COLO829 (cell line): Measurements from ENCODE around the gene MYO1H.
A peak's percentile ranks its signal among the peaks of the same experiment; 100 is the strongest.
"Not testable (repeated sequence)": the region's sequence is repeated elsewhere in the genome, so short reads cannot be mapped to it uniquely, and the experiment has no call there.

Experiments used
- DNase-seq: peaks from one replicate; pipeline ENCODE4 v3.0.0; 2012; ENCODE audit warnings: low spot score

Gene MYO1H

DNA sequence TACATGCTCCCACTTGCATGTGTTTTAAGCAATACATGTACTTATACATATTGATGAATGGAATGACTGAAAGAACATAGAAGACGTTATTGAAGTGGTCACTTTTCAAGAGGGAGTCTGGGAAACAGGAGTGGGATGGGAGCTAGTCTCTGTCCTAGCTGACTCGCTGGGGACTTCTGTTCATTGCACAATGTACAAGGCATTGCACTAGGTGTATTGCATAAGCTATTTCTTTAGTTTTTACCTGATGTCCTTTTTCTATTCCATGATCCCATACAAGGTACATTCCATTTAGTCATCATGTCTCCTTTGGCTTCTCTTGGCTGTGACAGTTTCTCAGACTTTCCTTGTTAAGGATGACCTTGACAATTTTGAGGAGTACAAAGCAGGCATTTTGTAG is 4.0 kb upstream of the MYO1H start:
- DNase-seq, result no peak

GRCh38 chr12:109345428-109345827 is 2.3 kb upstream of the MYO1H start:
- DNase-seq, result no peak

DNA sequence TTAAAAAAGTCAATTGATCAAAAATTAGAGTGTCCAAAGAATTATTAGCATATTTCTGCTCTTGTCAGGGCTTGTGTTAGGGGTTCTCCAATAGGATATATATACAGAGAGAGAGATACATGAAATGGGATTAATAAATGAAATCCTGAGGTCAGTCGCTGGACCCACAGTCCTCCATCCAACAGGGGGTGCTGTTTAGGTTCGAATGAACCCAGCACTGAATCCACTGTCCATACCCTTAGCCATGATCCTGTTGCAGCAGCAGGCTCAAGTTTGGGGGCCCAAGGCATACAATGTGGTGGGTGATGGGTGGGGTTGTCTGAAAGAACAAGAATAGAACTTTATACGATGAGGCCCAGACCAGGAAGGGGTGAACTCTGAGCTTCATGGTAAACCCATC is 780 bp upstream of the MYO1H start:
- DNase-seq, result no peak

GRCh38 chr12:109352184-109352583 is 4.5 kb downstream of the MYO1H start:
- no peak for DNase-seq

- DNase-seq, result no peak
Measured at GRCh38 chr12:109356577-109356976, 8.9 kb downstream of the MYO1H start.

DNA sequence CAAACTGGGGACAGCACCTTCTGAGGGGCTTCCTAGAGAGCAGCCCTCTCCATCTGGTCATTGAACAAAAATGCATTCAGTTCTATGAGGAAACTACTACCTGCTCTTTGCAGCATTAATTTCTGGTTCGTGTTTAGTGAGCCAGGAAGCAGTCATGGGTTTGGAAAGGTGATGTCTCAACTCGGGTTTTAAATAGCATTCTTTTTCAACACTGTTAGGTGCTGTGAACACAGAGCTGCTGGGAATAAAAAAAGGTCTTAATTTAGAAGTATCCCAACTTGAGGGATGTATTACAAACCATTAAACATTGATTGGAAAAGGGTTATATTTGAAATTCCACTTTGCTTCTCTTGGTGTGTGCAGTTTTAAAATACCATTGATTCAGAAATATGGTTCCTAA is 9.3 kb downstream of the MYO1H start:
- no peak for DNase-seq

GRCh38 chr12:109358154-109358869 is 10.6 kb downstream of the MYO1H start:
- DNase-seq, result peak; percentile 35

- DNase-seq, result no peak
Measured at GRCh38 chr12:109359131-109359690, 11.5 kb downstream of the MYO1H start.

DNA sequence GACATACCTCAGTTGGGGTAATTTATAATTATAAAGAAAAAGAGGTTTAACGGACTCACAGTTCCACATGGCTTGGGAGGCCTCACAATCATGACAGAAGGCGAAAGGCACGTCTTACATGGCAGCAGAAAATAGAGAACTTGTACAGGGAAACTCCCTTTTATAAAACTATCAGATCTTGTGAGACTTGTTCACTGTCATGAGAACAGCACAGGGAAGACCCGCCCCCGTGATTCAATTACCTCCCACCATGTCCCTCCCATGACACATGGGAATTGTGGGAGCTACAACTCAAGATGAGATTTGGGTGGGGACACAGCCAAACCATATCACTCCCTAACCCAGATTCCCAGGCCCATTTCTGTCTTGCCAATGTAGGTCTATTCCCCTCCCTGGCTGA is 22.1 kb downstream of the MYO1H start:
- DNase-seq, result no peak

DNA sequence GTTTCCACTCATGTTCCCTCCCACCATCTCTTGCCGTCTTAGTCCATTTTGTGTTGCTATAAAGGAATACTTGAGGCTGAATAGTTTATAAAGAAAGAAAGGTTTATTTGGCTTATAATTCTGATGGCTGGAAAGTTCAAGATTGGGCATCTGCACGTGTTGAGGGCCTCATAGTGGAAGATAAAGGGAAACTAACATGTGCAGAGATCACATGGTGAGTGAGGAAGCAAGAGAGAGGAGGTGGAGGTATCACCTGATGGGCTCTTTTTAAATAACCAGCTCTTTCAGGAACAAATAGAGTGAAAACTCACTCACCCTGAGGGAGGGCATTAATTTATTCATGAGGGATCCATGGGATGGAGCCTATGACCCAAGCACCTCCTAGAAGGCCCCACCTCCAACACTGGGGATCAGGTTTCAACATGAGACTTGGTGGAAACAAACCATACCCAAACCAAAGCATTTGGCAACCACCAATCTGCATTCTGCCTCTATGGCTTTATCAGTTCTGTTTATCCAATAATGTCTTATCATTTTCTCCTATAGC is 29.5 kb downstream of the MYO1H start:
- no peak for DNase-seq

GRCh38 chr12:109378569-109378968 is 30.9 kb downstream of the MYO1H start:
- no peak for DNase-seq

GRCh38 chr12:109382031-109382430 is 34.3 kb downstream of the MYO1H start:
- no peak for DNase-seq

GRCh38 chr12:109383240-109383639 is 35.5 kb downstream of the MYO1H start:
- no peak for DNase-seq

DNA sequence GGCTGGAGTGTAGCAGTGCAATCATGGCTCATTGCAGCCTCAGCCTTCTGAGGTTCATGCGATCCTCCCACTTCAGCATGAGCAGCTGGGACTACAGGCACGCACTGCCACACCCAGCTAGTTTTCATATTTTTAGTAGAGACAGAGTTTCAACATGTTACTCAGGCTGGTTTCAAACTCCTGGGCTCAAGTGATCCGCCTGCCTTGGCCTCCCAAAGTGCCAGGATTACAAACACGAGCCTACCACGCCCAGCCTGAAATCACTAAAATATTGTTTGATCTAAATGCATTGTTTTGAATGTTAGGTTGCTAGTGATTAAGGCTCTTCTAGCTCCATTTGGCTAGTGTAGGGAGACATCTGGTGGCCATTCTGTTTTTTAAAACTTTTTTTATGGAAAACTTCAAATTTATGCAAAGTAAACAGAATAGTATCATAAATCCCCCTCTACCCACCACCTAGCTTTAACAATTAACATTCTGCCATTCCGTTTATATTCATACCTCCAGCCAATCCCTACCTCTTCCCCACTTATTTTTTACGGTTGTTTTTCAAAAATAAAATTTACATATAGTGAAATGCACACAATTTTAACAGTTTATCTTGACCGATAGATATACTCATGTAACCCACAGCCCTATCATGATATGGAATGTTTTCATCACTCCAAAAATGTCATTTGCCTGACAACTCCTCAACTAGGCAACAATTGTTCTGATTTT is 37.8 kb downstream of the MYO1H start:
- peak; percentile 67 for DNase-seq

DNA sequence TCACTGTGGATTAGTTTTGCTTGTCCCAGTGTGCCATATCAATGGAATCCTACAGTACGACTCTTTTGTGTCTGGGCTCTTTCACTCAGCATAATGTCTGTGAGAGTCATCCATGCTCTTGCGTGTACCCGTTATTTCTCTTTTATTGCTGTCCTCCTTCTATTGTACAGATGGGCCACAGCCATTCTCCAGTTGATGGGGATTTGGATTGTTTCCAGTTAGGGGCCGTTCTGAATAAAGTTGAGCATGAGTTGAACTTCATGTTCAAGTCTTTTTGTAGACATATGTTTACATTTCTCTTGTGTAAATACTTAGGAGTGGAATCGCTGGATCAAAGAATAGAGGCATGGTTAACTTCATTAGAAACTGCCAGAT is 38.3 kb downstream of the MYO1H start:
- DNase-seq, result no peak

DNA sequence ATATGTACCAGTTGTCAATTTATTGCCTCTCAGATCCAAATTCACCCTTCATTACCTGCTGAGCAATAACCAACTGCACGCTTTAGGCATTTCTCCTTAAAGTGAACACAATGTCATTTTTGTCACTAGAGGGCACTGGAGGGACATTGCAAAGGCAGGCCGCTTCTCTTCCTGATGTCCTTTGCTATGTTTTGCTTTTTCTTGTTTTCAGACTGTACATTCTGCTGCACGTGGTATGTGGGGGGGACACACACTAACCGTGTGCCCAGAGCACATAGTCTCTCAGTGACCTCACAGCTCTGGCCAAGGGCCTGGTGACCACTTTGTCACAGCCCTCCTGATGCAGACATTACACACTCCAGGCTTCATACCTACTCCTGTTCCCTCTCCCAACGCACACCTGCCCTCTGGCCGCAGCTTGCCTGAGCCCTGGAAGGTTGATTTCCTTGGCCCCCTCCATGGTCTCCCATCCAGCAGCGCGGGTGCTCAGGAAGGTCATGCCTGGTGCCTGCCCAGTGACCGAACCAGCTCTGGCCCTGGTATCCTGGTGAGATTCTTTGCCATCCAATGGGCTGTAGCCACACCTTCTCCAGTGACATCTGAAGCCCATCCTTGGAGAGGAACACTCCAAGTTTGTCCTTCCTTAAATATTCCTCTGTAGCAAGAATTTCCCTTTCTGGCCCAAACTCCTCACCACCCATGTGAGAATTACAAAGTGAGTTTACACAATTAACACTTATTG is 39.9 kb downstream of the MYO1H start:
- peak; percentile 38 for DNase-seq

DNA sequence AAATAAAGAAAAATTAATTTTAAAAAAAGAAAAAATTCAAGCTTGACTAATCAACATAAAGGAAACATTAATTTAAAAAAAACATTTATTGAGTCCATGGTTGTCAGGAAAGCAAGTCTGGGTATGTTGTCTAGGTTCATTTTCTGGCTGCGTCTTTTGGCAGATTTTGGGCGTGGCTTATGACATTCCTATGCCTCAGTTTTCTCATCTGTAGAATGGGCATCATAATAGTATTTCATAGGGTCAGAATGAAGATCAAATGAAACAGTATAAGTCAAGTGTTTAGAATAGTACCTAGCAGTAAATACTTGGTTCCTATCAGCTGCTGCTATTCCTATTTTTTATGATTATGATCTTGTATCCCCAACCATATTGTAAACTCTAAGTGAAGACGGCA is 40.5 kb downstream of the MYO1H start:
- DNase-seq, result no peak

DNA sequence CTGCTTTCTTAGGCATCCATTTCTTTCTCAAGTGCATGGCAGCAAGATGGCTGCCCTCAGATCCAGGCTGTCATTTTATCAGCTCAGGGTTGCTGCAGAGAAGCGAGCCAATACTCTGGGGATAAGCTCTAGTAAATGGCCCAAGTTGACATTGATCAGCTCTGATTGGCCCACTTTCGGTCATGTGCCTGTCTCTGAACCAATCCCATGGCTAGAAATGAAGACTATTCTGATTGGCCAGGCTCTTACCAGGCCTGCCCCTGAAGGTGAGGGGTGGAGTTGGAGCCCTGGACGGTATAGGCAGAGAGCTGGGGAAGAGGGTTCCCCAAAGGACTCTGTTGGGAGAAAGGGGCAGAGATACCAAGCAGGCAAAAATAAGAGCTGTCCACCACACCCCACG is 41.4 kb downstream of the MYO1H start:
- no peak for DNase-seq

DNA sequence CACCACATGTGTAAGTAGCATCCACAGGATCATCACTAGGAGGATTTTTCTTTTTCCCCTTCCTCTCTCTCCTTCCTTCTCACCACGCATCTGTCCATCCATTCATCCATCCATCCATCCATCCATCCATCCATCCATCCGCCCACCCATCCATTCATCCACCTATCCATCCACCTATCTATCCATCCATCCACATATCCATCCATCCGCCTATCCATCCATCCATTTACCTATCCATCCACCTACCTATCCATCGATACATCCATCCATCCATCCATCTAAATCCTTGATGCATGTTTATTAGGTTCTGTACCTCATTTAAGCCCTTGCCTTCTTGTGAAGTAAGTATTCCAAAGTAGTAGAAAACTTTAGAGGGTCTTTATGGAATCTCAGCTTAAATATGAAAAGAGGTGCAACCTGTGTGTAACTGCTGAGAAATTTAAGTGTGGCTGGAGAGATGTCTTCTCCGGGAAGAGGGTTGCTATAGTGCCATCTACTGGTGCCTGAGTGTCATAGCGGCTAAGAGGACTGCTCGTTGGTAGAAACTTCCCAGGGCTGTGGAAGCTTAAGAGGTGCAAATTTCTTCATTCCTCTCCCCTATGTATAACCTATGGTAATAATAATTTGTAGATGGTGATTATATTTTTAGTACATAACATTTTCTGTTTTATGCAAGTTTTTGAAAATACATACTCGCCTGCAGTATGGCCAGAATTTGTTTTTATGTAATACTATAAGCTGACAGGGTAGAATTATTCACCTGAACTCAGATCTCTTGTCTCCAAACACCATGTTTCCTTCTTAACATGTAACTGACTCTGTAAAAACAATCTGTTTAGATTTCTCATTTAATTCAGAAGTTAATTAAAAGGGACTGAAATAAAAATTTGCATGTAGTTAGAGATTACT is 46.0 kb downstream of the MYO1H start:
- DNase-seq, result peak; percentile 82

DNA sequence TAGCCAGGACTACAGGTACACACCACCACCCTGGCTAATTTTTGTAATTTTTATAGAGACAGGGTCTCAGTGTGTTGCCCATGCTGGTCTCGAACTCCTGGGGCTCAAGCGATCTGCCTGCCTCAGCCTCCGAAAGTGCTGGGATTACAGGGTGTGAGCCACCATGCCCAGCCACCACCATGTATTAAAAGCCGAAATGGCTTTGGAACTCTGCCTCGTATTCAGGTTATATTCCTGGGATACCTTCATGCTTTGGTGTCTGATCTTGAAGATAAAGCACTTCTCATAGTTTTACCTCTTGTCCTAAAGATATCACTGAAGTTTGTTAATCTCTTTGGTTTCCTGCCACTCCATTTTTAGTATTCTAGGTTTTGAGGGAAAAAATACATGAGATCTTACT is 47.2 kb downstream of the MYO1H start:
- DNase-seq, result no peak

GRCh38 chr12:109404841-109405240 is 57.1 kb downstream of the MYO1H start:
- not testable (repeated sequence) for DNase-seq
